ENCODE data around the gene CRYGC.
"Not testable (repeated sequence)": the region's sequence is repeated elsewhere in the genome, so short reads cannot be mapped to it uniquely, and the experiment has no call there.

Gene CRYGC, protein sequence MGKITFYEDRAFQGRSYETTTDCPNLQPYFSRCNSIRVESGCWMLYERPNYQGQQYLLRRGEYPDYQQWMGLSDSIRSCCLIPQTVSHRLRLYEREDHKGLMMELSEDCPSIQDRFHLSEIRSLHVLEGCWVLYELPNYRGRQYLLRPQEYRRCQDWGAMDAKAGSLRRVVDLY

DNA sequence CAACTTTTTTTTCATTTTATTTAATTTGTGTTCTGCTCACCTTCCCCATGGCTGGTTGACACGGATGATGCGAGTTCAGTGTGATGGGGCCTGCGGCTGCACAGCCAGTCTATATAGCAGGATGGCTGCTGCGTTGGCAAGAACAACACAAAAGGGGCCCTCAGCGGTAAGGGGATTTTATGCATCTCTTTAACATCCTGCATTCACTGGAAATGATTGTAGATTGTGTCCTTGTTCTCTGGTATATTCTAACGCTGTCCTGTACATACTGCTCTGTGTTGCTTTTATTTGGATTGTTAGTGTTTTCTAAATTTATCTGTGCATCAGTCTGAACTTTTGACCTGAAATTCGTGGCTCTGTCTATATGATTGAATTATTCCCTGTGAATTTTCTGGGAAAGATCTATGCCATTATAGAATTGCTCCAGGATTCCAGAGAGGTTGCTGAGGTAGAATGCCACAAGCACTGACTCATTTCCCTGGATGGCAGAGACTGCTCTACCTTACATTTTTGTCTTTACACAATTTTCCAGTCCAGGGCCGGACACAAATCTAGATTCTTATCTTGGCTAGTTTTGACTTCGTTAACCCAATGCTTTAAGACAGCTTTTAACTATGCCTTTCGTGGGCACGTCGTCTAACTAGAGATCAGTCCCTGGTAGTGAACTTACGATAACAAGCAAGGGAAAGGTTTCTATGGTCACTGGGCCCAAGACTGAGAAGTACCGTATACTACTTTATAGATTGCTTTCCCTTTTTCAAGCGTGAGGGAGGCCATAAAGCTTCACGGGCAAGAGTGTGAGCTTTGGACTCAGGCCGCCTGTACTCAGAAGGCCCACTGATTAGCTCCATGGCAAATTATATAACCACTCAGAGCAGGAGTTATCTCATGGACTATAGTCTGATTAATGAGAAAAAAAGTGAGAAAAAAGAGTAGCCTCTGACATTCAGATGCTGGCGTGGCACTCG, at the start of gene CRYGC:
Gene CRYGC, minus strand, starts transcription at position 85 of the 968 bp plus-strand sequence. Its CDS starts 36 bp downstream, at position 49.
- no peak for DNase-seq

DNA sequence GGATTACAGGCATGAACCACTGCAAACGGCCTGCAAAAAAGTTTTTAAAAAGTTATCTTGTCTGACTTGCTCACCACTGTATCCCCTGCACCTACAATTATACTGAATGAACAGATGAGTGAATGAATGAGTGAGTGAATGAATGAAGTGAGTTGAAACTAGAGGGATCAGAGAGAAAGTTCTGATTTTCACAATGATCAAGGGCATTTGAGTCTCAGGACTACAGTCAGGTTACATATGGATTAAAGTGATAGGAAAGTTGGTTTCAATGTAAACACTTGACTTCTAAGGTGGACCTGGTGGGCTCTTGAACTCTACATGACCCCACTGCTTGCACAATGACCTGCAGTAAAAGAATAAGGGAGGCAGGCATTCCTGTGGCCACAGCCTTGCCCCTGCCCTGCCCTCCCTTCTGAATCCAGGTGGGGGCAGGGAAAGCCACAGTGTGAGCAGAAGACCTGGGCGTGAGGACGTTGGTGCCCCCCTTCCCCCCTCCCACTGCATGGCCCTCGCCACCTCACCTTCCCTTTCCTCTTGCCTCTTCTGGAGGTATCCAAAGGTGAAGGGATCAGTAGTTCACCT, 49.5 kb upstream of the CRYGC start:
- no peak for DNase-seq

DNA sequence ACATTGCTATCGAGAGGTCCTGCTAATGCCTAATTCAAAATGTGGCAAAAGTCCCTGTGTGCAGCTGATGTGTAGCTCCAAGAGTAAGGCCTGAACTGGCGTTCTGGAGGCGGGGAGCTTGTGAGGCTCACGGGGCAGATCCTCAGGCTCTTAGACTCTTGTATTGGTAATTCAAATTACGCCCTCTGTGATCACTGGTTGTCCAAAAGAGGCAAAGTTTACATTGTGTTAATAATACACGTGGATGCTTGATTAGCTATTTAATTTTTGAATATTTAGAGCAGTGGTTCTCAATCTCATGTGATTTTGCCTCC, 46.2 kb upstream of the CRYGC start:
- no peak for DNase-seq

DNA sequence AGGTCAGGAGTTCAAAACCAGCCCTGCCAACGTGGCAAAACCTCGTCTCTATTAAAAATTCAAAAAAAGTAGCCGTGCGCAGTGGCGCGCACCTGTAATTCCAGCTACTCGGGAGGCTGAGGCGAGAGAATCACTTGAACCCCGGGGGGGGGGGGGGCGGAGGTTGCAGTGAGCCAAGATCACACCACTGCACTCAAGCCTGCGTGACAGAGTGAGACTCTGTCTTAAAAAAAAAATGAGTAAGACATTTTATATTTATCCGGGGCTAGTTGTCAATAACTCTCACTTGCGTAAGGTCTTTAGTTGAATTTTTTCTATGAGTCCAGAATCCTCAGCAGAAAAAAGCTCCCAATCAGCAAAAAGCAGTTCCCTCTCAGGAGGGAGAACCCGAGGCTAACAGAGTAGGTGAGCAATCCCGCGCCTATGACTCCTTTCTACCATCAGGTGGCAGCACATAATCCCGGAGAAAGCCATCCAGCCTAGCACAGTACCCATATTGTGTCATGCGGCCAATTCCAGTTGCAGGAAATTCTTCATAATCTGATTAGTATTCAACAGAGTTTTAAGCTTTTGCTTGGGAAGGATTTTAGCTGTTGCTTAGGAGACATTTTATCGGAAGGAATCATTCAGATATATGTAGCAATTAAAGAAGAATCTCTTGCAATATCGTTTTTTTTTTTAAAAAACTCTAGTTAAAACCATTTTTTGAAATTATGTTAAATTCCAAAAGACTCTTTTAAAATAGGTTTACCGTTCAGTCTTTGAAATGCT, 45.6 kb upstream of the CRYGC start:
- DNase-seq = peak; percentile 75

DNA sequence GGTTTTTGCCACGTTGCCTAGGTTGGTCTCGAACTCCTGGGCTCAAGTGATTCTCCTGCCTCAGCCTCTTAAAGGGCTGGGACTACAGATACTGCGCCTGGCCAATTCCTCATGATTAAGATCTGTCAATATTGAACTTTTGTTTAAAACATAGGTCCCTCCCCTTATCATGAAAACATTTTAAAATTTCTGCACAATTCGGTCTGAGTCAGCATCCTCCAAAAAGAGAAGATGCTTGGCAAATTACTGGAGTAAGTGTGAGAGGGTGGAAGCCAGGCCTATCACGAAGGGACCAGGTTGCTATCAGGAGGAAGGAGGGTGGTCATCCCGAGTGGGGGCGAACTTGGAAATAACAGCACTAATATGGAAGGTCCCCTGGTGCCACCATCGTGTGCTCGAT, 44.5 kb upstream of the CRYGC start:
- no peak for DNase-seq

DNA sequence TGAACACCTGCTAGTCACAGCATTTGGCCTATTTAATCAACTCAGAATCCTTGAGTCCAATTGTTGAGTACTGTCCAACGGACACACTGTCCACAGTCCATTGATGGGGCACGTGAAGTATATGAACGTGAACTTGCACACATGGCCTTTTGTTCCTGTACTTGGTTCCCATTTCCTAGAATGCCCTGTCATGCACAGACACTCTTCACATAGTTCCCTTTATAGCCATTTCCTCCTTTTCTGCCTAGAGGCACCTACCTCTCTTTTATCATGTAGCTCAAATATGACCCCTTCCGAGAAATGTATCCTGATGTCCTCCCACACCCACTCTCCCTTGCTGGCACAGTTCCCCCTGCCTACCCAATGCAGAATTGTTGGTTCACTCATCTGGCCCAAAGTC, 42.5 kb upstream of the CRYGC start:
- no peak for DNase-seq

DNA sequence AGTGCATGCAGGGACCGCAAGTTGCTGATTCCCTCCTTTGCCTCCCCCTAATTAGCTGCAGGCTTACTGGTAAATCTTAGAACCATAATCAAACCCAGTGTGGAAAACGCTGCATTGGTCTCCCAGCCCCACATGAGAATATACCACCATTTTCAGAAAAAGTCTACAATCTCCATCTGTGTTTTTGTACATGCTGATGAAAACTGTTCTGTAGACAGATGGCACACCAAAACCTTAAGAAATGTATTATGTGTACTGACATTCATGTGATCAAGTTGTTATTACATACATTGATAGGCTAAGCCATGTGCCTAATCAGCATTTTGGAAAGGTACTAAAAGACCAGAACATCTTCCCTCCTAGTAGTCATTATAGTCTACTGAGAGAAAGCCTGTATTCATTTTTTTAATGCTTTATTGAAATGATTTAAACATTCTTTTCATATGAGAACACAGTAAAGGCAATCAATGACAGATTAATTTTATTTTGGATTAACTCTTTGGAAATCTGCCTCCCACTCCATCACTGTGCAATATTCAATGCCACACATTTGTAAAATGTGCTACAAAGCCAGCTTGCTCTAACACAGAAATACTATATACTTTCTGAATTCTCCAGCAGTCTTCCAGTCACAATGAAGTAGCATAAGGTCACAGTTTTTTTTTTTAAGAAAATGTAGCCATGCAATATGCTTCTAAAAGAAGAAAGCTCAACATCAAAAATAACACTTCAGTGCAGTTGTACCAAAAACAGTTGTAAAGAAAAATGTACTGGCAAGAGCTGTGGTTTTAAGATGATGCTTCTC, 35.5 kb upstream of the CRYGC start:
- no peak for DNase-seq

DNA sequence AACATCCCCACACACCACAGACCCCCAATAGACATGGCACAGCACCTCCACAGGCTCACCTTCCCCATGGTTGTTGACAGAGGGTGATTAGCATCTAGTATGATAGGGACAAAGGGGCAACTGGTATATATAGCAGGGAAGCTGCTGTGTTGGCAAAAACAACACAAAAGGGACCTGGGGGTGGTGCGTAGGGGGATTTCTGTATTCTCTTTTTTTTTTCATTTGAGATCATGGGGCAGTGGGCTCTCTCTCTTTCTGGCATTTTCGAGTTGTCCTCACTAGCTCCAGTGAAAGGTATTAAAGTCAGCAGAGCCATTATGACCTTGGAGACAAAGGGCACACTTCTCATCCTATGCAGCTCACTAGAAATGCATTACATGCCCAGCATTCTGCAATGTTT, 33.9 kb upstream of the CRYGC start, which contains the start of gene CRYGA:
Gene CRYGA, minus strand, starts transcription at position 101 of the 400 bp plus-strand sequence. Its CDS starts 33 bp downstream, at position 68.
- DNase-seq = no peak

DNA sequence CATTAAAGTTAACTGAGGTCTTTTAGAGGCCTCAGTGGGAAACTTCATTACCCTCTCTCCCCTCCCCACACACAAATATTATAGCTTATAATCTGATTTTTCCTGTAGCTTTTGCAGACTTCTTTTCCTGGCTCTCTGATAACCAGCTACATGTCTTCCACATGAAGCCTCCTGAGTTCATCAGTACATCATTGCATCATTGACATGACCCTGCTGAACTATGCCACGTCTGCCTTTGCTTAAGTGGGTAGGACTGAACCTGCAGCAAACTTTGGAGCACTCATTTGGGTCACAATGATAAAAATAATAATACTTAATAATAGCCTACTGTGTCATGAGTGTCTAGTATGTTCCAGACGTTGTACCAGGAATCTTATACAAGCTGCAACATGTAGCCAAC, 26.8 kb upstream of the CRYGC start:
- DNase-seq = no peak

DNA sequence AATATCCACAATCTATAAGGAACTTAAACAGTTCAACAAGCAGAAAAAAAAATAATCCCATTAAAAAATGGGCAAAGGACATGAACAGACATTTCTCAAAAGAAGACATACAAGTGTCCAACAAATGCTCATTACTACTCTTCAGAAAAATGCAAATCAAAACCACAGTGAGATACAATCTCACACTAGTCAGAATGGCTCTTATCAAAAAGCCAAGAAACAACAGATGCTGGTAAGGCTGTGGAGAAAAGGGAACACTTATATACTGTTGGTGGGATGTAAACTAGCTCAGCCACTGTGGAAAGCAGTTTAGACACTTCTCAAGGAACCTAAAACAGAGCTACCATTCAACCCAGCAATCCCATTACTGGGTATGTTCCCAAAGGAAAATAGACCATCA, 23.5 kb upstream of the CRYGC start:
- no peak for DNase-seq

DNA sequence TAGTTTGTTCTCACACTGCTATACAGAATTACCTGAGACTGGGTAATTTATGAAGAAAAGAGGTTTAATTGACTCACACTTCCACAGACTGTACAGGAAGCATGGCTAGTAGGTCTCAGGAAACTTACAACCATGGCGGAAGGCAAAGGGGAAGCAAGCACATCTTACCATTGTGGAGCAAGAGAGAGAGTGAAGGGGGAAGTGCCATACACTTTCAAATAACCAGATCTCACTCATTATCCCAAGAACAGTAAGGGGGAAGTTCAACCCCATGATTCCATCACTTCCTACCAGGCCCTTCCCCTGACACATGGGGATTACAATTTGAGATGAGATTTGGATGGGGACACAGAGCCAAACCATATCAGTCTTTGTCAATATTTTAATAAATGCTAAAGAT, 21.3 kb upstream of the CRYGC start:
- DNase-seq = no peak

DNA sequence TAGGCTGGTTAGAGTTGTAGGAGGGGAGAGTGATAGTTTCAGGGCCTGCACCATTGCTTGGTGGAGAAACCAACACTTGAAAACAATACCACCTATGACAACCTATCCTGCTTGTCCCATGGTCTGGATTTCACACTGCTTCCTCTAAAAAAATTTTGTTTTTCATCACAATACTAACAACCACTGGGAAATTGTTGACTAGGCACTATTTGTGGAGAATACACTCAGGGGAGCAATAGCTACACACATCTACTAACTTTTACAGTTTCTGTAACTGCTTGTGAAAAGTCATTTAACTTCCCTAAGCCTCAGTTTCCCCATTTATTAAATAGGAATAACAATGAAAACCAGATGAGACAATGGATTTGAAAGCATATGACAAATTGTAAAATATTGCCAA, 20.5 kb upstream of the CRYGC start:
- DNase-seq = no peak

DNA sequence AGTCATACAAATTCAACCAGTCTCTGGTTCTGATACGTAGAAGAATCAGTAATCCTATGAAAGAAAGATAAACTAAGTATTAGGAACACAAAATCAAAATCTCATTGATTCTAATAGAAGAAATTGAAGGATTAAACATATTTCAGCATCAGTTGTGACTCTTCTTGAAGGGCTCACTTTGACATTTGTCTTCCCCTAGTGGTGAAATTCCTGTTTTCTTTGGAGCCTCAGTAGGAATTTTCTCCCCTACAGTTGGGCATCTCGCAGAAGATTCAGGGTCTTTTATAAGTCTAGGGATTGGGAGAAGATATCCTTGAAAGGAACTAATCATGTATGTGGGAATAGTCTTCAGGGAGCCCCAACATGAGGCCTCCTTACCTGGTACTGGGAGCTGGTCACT, 19.2 kb upstream of the CRYGC start:
- no peak for DNase-seq

DNA sequence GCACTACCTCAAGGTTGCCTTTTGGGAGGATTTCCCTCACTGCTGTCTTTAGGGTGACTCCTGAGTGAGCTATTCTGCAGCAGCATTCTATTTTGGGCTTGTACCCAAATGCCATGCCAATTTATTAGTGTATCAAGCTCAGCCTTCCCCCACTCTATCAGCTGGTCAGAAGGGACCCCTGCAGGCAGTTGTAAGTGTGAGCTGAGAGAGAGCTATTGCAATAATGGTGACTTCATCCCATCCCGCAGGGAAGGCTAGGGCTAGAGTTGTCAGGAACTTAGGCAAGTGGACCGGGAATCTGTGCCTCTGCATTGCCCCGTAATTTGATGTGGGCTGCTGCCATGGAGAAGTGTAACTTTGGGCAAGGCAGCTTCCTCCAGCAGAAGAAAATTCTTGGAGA, 18.1 kb upstream of the CRYGC start:
- DNase-seq = no peak

DNA sequence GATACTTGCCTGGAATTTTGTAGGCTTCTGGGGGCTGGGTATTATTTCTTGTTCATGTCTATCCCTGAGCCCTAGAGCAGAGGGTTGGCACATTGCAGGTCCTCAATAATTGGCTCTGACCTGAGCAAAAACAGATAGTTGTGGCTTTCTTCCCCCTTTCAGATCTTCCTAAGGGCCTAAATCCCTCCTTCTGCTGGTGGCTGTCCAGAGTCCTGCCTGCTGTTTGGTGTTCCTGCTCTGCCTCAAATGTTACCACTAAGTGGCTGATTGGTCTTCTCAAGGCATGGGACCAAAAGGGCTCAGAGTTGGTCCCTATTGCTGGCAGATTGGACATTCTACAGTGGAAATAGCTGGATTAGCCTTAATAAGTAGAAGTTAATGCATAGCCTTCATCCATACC, 17.4 kb upstream of the CRYGC start:
- no peak for DNase-seq

DNA sequence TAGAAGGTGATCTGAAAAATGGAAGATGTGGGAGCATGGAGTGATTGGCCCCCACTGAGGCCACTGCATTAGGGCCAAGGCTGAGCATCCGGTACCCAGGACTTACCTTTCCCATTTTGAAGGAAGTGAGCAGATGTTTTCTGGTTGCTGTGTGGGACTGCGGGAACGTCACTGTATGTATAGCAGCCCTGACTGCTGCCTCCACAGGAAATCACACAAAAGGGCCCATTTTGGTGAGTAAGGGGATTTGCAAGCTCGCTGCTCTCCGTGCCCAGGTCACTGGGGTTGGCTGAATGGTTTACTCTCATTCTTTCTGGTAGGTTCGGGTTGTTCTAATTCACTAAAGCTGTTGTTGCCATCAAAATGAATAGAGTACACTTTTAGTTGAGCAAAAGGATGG, 16.4 kb upstream of the CRYGC start, which contains the start of gene CRYGB:
Gene CRYGB, minus strand, starts transcription at position 153 of the 400 bp plus-strand sequence. Its CDS starts 38 bp downstream, at position 115.
- DNase-seq = no peak

DNA sequence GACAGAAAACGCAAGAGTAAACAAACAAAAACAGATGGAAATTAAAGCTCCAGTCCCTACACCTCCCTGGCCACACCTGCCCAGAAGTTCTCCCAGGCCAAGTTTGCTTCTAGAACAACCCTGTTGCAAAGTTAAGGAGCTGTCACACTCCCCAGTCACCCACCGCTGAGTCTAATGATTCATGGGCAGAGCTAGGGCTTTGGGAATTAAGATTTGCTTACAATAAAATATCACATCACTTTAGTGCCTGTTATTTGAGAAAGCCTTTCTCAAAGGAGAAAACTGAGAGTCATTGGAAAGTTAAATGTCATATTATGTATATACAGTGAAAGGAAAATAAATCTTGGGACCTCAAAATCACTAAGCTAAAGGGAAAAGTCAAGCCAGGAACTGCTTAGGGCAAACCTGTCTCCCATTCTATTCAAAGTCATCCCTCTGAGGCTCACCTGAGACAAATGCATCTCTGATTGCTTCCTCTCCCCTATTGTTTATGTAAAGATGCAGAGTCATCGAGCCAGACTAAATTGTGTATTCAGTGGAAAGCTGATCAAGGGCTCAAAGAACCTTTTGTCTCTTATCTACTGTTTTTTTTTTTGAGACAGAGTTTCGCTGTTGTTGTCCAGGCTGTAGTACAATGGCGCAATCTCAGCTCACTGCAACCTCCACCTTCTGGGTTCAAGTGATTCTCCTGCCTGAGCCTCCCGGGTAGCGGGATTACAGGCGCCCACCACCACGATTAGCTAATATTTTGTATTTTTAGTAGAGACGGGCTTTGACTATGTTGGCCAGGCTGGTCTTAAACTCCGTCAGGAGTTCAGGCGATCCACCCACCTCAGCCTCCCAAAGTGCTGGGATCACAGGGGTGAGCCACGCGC, 13.5 kb upstream of the CRYGC start:
- no peak for DNase-seq

DNA sequence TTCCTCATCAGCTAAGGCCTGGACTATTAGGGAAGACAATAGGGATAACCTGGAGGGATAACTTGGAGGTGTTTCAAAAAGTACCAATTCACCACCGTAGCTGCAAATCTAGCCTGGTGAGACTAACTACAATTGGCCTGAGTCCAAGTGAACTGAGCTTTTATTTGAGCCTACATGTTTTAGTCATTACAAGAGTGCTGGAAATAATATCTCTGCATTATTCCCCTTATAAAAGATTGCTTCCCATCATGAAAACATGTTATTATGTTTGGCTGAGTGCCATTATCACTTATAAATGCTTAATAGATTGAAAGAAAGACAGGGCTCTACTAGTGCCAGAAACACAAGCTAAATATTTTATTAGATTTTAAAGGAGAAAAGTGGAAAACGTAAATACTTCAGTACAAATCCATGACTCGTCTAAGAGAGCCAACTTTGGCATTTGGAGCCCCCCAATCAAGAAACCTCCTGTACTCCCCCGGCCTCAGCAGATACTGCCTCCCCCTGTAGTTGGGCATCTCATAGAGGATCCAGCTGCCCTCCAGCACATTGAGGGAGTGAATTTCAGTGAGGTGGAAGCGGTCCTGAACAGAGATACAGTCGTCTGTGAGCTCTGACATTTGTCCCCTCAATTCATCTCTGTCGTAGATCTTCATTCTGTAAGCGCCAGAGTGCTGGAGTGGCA, 12.8 kb upstream of the CRYGC start:
- DNase-seq = no peak

DNA sequence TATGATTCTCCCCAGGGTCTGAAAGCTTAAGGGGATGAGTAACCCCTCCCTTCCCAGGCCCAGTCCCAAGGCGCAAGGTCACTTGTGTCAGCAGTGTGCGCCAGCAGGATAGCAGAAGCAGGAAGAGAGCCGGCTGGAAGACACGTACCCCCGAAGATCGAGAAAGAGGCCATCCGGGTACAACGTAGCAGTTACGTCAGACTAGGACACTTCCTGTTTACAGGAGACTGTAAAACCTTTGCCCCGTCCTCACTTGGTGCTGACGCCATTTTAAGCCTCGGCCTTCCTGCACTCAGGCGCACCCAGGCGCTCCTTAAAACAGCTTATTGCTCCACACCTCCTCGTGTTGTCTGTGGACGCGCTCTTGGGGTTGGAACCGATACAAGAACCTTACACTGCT, 9.8 kb upstream of the CRYGC start:
- no peak for DNase-seq

DNA sequence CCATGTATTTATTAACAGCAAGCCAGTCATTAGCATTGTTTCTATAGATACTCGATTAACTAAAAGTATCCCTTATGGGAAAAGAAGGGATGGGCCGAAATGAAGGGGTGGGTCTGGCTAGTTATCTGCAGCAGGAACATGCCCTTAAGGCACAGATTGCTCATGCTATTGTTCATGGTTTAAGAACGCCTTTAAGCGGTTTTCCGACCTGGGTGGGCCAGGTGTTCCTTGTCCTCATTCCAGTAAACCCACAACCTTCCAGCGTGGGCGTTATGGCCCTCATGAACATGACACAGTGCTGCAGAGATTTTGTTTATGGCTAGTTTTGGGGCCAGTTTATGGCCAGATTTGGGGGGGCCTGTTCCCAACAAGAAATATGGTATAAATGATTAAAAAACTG, 8.7 kb upstream of the CRYGC start:
- DNase-seq = not testable (repeated sequence)

DNA sequence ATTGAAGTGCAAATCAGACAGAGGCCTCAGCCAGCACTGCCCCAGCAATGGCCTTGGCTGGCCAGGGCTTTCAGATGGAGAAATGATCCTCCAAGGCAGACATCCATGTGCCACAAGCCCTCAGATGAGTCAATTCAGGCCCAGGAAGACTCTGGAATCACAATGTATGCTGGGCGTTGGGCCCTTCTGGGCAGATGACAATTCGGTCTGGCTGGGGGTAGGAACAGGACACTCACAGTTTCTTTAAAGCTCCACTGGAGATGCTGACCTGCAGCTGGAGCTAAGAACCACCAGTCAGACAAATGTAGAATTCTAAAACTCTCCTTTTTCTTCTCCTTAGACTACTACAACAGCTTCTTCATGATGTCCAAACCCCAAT, 7.1 kb upstream of the CRYGC start:
- no peak for DNase-seq

All from activated CD4-positive, alpha-beta T cell treated with anti-CD3 and anti-CD28 coated beads, Interleukin-2, Interleukin-6, amounts not matched to agents 100 ng/mL and 50 ng/mL, durations not matched to agents 16 hours and 8 hours (primary cell).